ENCODE measurements around the gene PRKCE.

DNA sequence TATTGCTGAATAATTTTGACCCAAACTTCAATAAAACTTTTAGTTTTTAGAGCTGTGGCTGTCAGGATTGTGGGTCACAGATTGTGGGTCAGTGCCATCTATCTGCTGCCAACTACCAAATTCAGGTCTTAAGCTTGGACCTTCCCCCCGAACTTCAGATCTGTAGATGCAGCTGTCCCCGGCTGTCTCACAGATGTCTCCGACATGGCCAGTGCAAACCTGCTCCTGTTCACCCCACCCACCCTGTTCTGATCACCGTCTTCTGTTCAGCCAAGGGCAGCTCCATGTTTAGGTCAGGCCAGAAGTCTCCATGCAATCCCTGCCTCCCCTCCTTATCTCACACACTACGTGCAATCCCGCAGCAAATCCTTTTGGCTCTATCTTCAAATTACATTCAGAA lies 175.0 kb downstream of the PRKCE start:
- TF ChIP-seq, protein P1, sequence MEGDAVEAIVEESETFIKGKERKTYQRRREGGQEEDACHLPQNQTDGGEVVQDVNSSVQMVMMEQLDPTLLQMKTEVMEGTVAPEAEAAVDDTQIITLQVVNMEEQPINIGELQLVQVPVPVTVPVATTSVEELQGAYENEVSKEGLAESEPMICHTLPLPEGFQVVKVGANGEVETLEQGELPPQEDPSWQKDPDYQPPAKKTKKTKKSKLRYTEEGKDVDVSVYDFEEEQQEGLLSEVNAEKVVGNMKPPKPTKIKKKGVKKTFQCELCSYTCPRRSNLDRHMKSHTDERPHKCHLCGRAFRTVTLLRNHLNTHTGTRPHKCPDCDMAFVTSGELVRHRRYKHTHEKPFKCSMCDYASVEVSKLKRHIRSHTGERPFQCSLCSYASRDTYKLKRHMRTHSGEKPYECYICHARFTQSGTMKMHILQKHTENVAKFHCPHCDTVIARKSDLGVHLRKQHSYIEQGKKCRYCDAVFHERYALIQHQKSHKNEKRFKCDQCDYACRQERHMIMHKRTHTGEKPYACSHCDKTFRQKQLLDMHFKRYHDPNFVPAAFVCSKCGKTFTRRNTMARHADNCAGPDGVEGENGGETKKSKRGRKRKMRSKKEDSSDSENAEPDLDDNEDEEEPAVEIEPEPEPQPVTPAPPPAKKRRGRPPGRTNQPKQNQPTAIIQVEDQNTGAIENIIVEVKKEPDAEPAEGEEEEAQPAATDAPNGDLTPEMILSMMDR (conservative IDR thresholded peaks at IDR 0.05 in 1 of 2, IDR thresholded peaks at IDR 0.05 in 1 of 2; ENCODE audit: extremely low read depth in 1 of 2, insufficient read depth in 1 of 2, low read depth in 1 of 2, low read length in 2 of 2), result no peak
- TF ChIP-seq EZH2 (IDR thresholded peaks at IDR 0.05; ENCODE audit: borderline replicate concordance, low read length), result no peak

All from mammary epithelial cell (primary cell).